MCF 10A (cell line): Measurements from ENCODE around the gene ANO3. TPM values are rescaled to one million over a fixed set of nuclear protein-coding genes. Genes with fewer than 3 reads are reported as not detected.

Source experiments
- BruUV-seq: library from RNA; stranded (reverse); fragments of 400-500 nt; replicated peaks from 2 replicates; lab custom pipeline; 2021; lab: Mats Ljungman, UMichigan
- CTCF ChIA-PET: fragments of 300-600 bp; sonication (Branson Sonifier 250); formaldehyde crosslinking; extraction: SDS; loops from one replicate; lab custom pipeline; 2021; ENCODE audit warnings: antibody characterized with exemption, inconsistent platforms; lab: Yijun Ruan, JAX
- POLR2A ChIA-PET: fragments of 300-600, 350-650 bp; sonication (Branson Sonifier 250); formaldehyde crosslinking; extraction: SDS; loops from one replicate; lab custom pipeline; 2020; ENCODE audit warnings: antibody characterized with exemption, inconsistent platforms; lab: Yijun Ruan, JAX
- DNase-seq: peaks from one replicate; pipeline ENCODE4 v3.0.0-alpha.2; 2018; ENCODE audit not compliant: unreplicated experiment
- H3K27ac Mint-ChIP-seq: one replicate; pipeline ENCODE4 v1.8.0; 2022; ENCODE audit warnings: mild to moderate bottlenecking, low read depth, mixed read lengths; ENCODE audit not compliant: unreplicated experiment
- H3K27me3 Mint-ChIP-seq: one replicate; pipeline ENCODE4 v1.8.0; 2022; ENCODE audit warnings: mixed read lengths; ENCODE audit not compliant: insufficient read depth, unreplicated experiment
- H3K36me3 Mint-ChIP-seq: one replicate; pipeline ENCODE4 v1.8.0; 2022; ENCODE audit warnings: mild to moderate bottlenecking, moderate library complexity, mixed read lengths; ENCODE audit not compliant: insufficient read depth, unreplicated experiment
- H3K4me1 Mint-ChIP-seq: one replicate; pipeline ENCODE4 v1.8.0; 2022; ENCODE audit warnings: mixed read lengths; ENCODE audit not compliant: insufficient read depth, unreplicated experiment
- H3K4me3 Mint-ChIP-seq: one replicate; pipeline ENCODE4 v1.8.0; 2022; ENCODE audit warnings: mild to moderate bottlenecking, moderate library complexity, mixed read lengths; ENCODE audit not compliant: unreplicated experiment
- H3K9me3 Mint-ChIP-seq: one replicate; pipeline ENCODE4 v1.8.0; 2022; ENCODE audit warnings: mixed read lengths; ENCODE audit not compliant: unreplicated experiment
- CTCF ChIP-seq: fragments of 200-600 bp; IDR thresholded peaks from one replicate; pipeline ENCODE4 v1.8.0; 2022; ENCODE audit warnings: antibody characterized with exemption, mild to moderate bottlenecking; ENCODE audit not compliant: unreplicated experiment
- intact Hi-C: fragments of 100-400 bp; cut with micrococcal nuclease; formaldehyde crosslinking; loops from 2 replicates; pipeline ENCODE4 v1.14.1; 2022
- total RNA-seq: library from RNA; stranded (reverse); gene quantifications from 2 replicates; pipeline ENCODE4 v1.2.3, GENCODE V29; 2022

The ANO3 gene
- total RNA-seq, 1 experiment from 2014 or later: not detected

- no peak overlapping the region for H3K27ac Mint-ChIP-seq
- BruUV-seq: no TSS peak
- H3K9me3 Mint-ChIP-seq: no peaks in the 10 kb centered on the region
- no peak for DNase-seq
- no peak overlapping the region for H3K4me3 Mint-ChIP-seq
- POLR2A ChIA-PET: interaction anchor here (1.1 kb wide), 1 partner anchor 12 kb away, joined by 3 read pairs; no protein-coding TSS in a partner anchor
- peaks cover 97% of the 10 kb centered on the region for H3K27me3 Mint-ChIP-seq
- no peaks in the 10 kb centered on the region for H3K36me3 Mint-ChIP-seq
- intact Hi-C loops: no loop called here
- CTCF ChIA-PET: interaction anchor here (0.7 kb wide), 2 partner anchors 27 to 39 kb away, joined by 3 to 9 read pairs; no protein-coding TSS in a partner anchor
- TF ChIP-seq CTCF: no peak
- no peaks in the 10 kb centered on the region for H3K4me1 Mint-ChIP-seq
Measured at GRCh38 chr11:26332572-26332915, 614 bp downstream of the ANO3 start.

GRCh38 chr11:26333906-26334305, 2.0 kb downstream of the ANO3 start:
- intact Hi-C loops: no loop called here
- Mint-ChIP-seq H3K36me3 (no peaks in the 10 kb centered on the region), H3K4me1 (no peaks in the 10 kb centered on the region), H3K4me3 (no peak overlapping the region), H3K9me3 (no peaks in the 10 kb centered on the region), H3K27ac (no peak overlapping the region), H3K27me3 (peaks cover 83% of the 10 kb centered on the region)
- ChIA-PET CTCF (interaction anchor here (0.6 to 1.2 kb wide), 2 partner anchors 316 to 379 kb away, joined by 3 to 4 read pairs; no protein-coding TSS in a partner anchor), POLR2A (interaction anchor here (1.1 kb wide), 1 partner anchor 14 kb away, joined by 3 read pairs; no protein-coding TSS in a partner anchor)
- no peak for TF ChIP-seq CTCF
- DNase-seq: peak; percentile 24
- no TSS peak for BruUV-seq

GRCh38 chr11:26335903-26336302, 4.0 kb downstream of the ANO3 start:
- intact Hi-C loops: no loop called here
- H3K27ac Mint-ChIP-seq: no peak overlapping the region
- peaks cover 71% of the 10 kb centered on the region for H3K27me3 Mint-ChIP-seq
- ChIA-PET CTCF (no interaction called here), POLR2A (interaction anchor here (0.6 kb wide), 1 partner anchor 384 kb away, joined by 3 read pairs; no protein-coding TSS in a partner anchor)
- no peaks in the 10 kb centered on the region for H3K4me1 Mint-ChIP-seq
- H3K36me3 Mint-ChIP-seq: no peaks in the 10 kb centered on the region
- TF ChIP-seq CTCF: no peak
- no peak for DNase-seq
- no peak overlapping the region for H3K4me3 Mint-ChIP-seq
- H3K9me3 Mint-ChIP-seq: no peaks in the 10 kb centered on the region
- BruUV-seq: no TSS peak

- H3K4me1 Mint-ChIP-seq: no peaks in the 10 kb centered on the region
- peaks cover 18% of the 10 kb centered on the region for H3K27me3 Mint-ChIP-seq
- no peak overlapping the region for H3K27ac Mint-ChIP-seq
- no peak for DNase-seq
- H3K9me3 Mint-ChIP-seq: no peaks in the 10 kb centered on the region
- ChIA-PET CTCF (no interaction called here), POLR2A (no interaction called here)
- H3K4me3 Mint-ChIP-seq: no peak overlapping the region
- no peak for TF ChIP-seq CTCF
- H3K36me3 Mint-ChIP-seq: no peaks in the 10 kb centered on the region
- intact Hi-C loops: no loop called here
- no TSS peak for BruUV-seq
Measured at GRCh38 chr11:26344647-26345046, 12.7 kb downstream of the ANO3 start.
